ENCODE data around the gene HYAL2. TPM values are rescaled to one million over a fixed set of nuclear protein-coding genes. Genes with fewer than 3 reads are reported as not detected.

Gene HYAL2
- total and polyA plus RNA-seq, 3 donors from 2014 or later = 58.6 to 111 (median 90.9) TPM

- intact Hi-C loops (cut with DNase I; ENCODE audit: low total_unique reads) = no loop called here
- WGBS, 2 donors = 35 to 36% methylated on average over 5 of the region's 5 CpGs
- Histone ChIP-seq H3K27me3 (no peaks in the 10 kb centered on the region), H3K4me1 (peaks cover 32% of the 10 kb centered on the region), H3K9me3 (no peaks in the 10 kb centered on the region), H3K27ac (peak overlapping the region; percentile 87 to 97), H3K4me3 (no peak overlapping the region), H3K36me3 (ENCODE audit: low read depth, missing control alignments) (no peaks in the 10 kb centered on the region)
- DNase-seq = no peak
- no peak for TF ChIP-seq POLR2A (IDR thresholded peaks at IDR 0.05)
- TF ChIP-seq CTCF (IDR thresholded peaks at IDR 0.05) = no peak
These were observed 16.4 kb upstream of the HYAL2 start for GRCh38 chr3:50338965-50339364.

- peak; percentile 99 for DNase-seq
- Histone ChIP-seq H3K36me3 (ENCODE audit: low read depth, missing control alignments) (no peaks in the 10 kb centered on the region), H3K27me3 (no peaks in the 10 kb centered on the region), H3K4me1 (peaks cover 41% of the 10 kb centered on the region), H3K9me3 (no peaks in the 10 kb centered on the region), H3K27ac (peak overlapping the region; percentile 87 to 97), H3K4me3 (peak overlapping the region; percentile 74 to 91)
- TF ChIP-seq CTCF (IDR thresholded peaks at IDR 0.05) (no peak), POLR2A (IDR thresholded peaks at IDR 0.05) (peak; percentile 21)
- WGBS, 2 donors = 1% methylated on average over 61 of the region's 79 CpGs; no CpG with 5 or more reads in 1 of the 2 donors
- intact Hi-C loops (cut with DNase I; ENCODE audit: low total_unique reads) = no loop called here
These were observed 14.8 kb upstream of the HYAL2 start for GRCh38 chr3:50337175-50337861.

DNA sequence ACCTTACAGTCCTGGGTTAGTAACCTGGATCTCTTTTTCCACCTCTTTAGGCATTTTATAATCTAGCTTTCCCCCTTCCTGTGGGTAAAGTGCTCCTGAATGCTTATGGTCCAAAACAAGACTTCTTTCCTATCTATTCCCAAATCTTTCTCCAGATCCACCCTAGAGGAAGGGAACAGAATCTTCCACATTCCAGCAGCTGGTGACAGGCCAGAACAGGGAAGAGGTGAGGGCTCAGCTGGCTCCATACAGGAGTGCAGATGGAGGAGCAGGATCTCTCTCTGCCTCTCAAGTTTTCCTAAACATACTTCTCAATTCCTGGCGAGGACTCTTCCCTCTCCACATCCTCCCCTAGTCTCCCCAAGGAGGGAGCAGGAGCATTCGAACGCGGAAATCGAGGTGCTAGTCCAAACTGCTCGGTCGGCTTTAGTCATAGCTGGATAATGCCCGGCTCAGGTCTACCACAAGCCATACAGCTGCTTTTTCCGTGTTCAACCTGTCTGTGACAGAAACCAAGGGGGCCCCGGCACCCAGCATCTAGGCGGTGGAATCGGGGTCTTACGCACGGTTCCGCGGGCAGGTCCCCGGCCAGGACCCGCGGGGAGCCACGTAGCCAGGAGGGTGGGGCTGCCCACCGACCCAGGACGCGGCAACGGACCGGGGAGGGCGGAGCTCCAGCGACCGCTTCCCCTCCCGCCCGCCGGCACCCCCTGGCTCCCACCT, 14.1 kb upstream of the HYAL2 start:
- intact Hi-C loops (cut with DNase I; ENCODE audit: low total_unique reads) = no loop called here
- peaks cover 41% of the 10 kb centered on the region for H3K4me1 ChIP-seq
- peak overlapping the region; percentile 74 to 91 for H3K4me3 ChIP-seq
- H3K36me3 ChIP-seq (ENCODE audit: low read depth, missing control alignments) = no peaks in the 10 kb centered on the region
- H3K27me3 ChIP-seq = no peaks in the 10 kb centered on the region
- no peaks in the 10 kb centered on the region for H3K9me3 ChIP-seq
- 2 to 3% methylated on average over 8 to 15 of the region's 31 CpGs for WGBS, 2 donors
- peak overlapping the region; percentile 87 to 97 for H3K27ac ChIP-seq
- no peak for TF ChIP-seq POLR2A (IDR thresholded peaks at IDR 0.05)
- no peak for TF ChIP-seq CTCF (IDR thresholded peaks at IDR 0.05)
- no peak for DNase-seq

DNA sequence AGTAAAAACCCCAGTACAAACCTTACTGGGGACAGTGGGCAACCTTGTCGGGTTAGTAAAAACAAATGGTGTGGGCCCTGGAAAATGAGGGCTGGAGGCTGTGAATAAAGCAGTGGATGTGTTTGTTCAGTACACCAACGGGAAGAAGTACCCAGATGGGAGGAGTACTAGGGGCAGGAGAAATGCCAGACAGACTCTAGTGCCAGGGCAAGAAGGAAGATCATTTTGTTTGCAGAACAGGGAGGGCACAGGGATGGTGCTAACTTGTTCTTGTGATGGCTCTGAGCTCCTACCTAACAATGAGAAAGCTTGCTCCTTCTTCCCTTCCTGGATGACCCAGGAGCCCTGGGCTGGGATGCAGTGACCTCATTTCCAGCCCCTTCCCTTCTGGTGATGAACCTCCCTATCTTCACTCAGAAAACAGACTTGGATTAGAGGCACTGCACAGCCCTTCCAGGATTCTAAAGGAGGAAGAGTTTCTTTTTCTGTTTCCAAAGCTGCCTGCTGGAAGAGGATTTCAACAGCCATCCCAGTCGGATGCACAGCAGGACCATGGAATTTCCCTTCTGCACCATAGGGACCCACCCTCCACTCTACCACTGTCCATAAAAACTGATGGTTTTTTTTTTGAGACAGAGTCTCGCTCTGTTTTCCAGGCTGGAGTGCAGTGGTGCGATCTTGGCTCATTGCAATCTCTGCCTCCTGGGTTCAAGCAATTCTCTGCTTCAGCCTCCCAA, 12.0 kb upstream of the HYAL2 start:
- Histone ChIP-seq H3K4me3 (no peak overlapping the region), H3K9me3 (no peaks in the 10 kb centered on the region), H3K27me3 (no peaks in the 10 kb centered on the region), H3K36me3 (ENCODE audit: low read depth, missing control alignments) (no peaks in the 10 kb centered on the region), H3K27ac (peak overlapping the region in 1 of 2 donors; percentile 74), H3K4me1 (peaks cover 35% of the 10 kb centered on the region)
- TF ChIP-seq POLR2A (IDR thresholded peaks at IDR 0.05) (no peak), CTCF (IDR thresholded peaks at IDR 0.05) (no peak)
- intact Hi-C loops (cut with DNase I; ENCODE audit: low total_unique reads) = no loop called here
- WGBS, 2 donors = 72% methylated on average over 5 of the region's 5 CpGs
- DNase-seq = no peak

Measured in testis (tissue), 3 donors.